Measurements from ENCODE around the gene ARHGEF10L.

The ARHGEF10L gene

GRCh38 chr1:17569200-17570139, 30.0 kb downstream of the ARHGEF10L start:
- peak; percentile 97 for DNase-seq (ENCODE audit: low read depth)

- no peak for DNase-seq (ENCODE audit: low read depth)
These were observed 30.7 kb downstream of the ARHGEF10L start for GRCh38 chr1:17570228-17570627.

- no peak for DNase-seq (ENCODE audit: low read depth)
These were observed 32.9 kb downstream of the ARHGEF10L start for GRCh38 chr1:17572264-17572985.

- DNase-seq (ENCODE audit: low read depth) = no peak
These were observed 34.1 kb downstream of the ARHGEF10L start for GRCh38 chr1:17573518-17574041.

- DNase-seq (ENCODE audit: low read depth) = no peak
These were observed 35.0 kb downstream of the ARHGEF10L start for GRCh38 chr1:17574516-17574915.

GRCh38 chr1:17575797-17576518, 36.5 kb downstream of the ARHGEF10L start:
- DNase-seq (ENCODE audit: low read depth) = no peak

GRCh38 chr1:17576519-17576853, 37.0 kb downstream of the ARHGEF10L start:
- no peak for DNase-seq (ENCODE audit: low read depth)

GRCh38 chr1:17577907-17578297, 38.4 kb downstream of the ARHGEF10L start:
- no peak for DNase-seq (ENCODE audit: low read depth)

GRCh38 chr1:17579951-17580939, 40.7 kb downstream of the ARHGEF10L start:
- no peak for DNase-seq (ENCODE audit: low read depth)

- no peak for DNase-seq (ENCODE audit: low read depth)
These were observed 42.1 kb downstream of the ARHGEF10L start for GRCh38 chr1:17581389-17582123.

GRCh38 chr1:17582124-17582774, 42.8 kb downstream of the ARHGEF10L start:
- no peak for DNase-seq (ENCODE audit: low read depth)

- no peak for DNase-seq (ENCODE audit: low read depth)
These were observed 45.0 kb downstream of the ARHGEF10L start for GRCh38 chr1:17584539-17584938.

GRCh38 chr1:17585266-17585987, 45.9 kb downstream of the ARHGEF10L start:
- DNase-seq (ENCODE audit: low read depth) = no peak

GRCh38 chr1:17586172-17586964, 46.9 kb downstream of the ARHGEF10L start:
- DNase-seq (ENCODE audit: low read depth) = peak; percentile 72

- DNase-seq (ENCODE audit: low read depth) = peak; percentile 92
These were observed 48.2 kb downstream of the ARHGEF10L start for GRCh38 chr1:17587693-17588047.

GRCh38 chr1:17588048-17588871, 48.8 kb downstream of the ARHGEF10L start:
- peak; percentile 63 for DNase-seq (ENCODE audit: low read depth)

GRCh38 chr1:17591814-17592430, 52.4 kb downstream of the ARHGEF10L start:
- DNase-seq (ENCODE audit: low read depth) = no peak

All from GM04503 (cell line).